Large intestine (tissue), 3 donors: ENCODE measurements around the gene ARHGAP9. TPM values are rescaled to one million over a fixed set of nuclear protein-coding genes. Genes with fewer than 3 reads are reported as not detected.
"Not testable (repeated sequence)": the region's sequence is repeated elsewhere in the genome, so short reads cannot be mapped to it uniquely, and the experiment has no call there.

Source experiments
- DNase-seq, 2 donors: peaks; one replicate each; pipeline versions ENCODE4 v3.0.0 to v3.0.0-alpha.2; 2013
- H3K27ac ChIP-seq: one replicate; pipeline ENCODE4 v1.5.1; 2013; ENCODE audit warnings: low read length
- H3K27me3 ChIP-seq: 2 replicates; pipeline ENCODE4 v1.6.1; 2013; ENCODE audit warnings: low read length; ENCODE audit not compliant: control insufficient read depth, insufficient read depth
- H3K36me3 ChIP-seq: 2 replicates; pipeline ENCODE4 v1.6.1; 2013; ENCODE audit warnings: low read length; ENCODE audit not compliant: control insufficient read depth, insufficient read depth
- H3K4me1 ChIP-seq: one replicate; pipeline ENCODE4 v1.6.1; 2013; ENCODE audit warnings: low read length; ENCODE audit not compliant: control insufficient read depth, insufficient read depth
- H3K4me3 ChIP-seq: one replicate; pipeline ENCODE4 v1.5.1; 2013; ENCODE audit warnings: low read length
- H3K9me3 ChIP-seq: one replicate; pipeline ENCODE4 v1.6.1; 2013; ENCODE audit warnings: mild to moderate bottlenecking, low read depth, low read length, moderate library complexity; ENCODE audit not compliant: control insufficient read depth
- WGBS: methylation state at CpG from one replicate; pipeline ENCODE4 v1.1.5; 2013; ENCODE audit warnings: low lambda C conversion rate; ENCODE audit not compliant: insufficient coverage; 5-methylcytosine and 5-hydroxymethylcytosine counted together
- polyA plus RNA-seq: library from polyadenylated mRNA; unstranded; fragments of 120-200 nt; gene quantifications from one replicate; pipeline ENCODE4 v1.2.1, GENCODE V29; 2013

Gene ARHGAP9
- polyA plus RNA-seq, 1 donor, result 16.1 TPM

- peaks cover 56% of the 10 kb centered on the region for H3K36me3 ChIP-seq
- DNase-seq, result no peak
- peaks cover 19% of the 10 kb centered on the region for H3K4me1 ChIP-seq
- WGBS, result no CpG with 5 or more reads among the region's 11 CpGs
- no peak overlapping the region for H3K4me3 ChIP-seq
- no peak overlapping the region for H3K27ac ChIP-seq
- H3K9me3 ChIP-seq, result no peaks in the 10 kb centered on the region
- no peaks in the 10 kb centered on the region for H3K27me3 ChIP-seq
Observed at GRCh38 chr12:57516617-57517153, 37.0 kb upstream of the ARHGAP9 start.

GRCh38 chr12:57515934-57516541, 36.4 kb upstream of the ARHGAP9 start:
- H3K4me1 ChIP-seq, result peaks cover 13% of the 10 kb centered on the region
- no peaks in the 10 kb centered on the region for H3K9me3 ChIP-seq
- 89% methylated on average over 3 of the region's 11 CpGs for whole genome bisulfite sequencing
- DNase-seq, result no peak
- H3K4me3 ChIP-seq, result no peak overlapping the region
- H3K27me3 ChIP-seq, result no peaks in the 10 kb centered on the region
- no peak overlapping the region for H3K27ac ChIP-seq
- H3K36me3 ChIP-seq, result peaks cover 63% of the 10 kb centered on the region

DNA sequence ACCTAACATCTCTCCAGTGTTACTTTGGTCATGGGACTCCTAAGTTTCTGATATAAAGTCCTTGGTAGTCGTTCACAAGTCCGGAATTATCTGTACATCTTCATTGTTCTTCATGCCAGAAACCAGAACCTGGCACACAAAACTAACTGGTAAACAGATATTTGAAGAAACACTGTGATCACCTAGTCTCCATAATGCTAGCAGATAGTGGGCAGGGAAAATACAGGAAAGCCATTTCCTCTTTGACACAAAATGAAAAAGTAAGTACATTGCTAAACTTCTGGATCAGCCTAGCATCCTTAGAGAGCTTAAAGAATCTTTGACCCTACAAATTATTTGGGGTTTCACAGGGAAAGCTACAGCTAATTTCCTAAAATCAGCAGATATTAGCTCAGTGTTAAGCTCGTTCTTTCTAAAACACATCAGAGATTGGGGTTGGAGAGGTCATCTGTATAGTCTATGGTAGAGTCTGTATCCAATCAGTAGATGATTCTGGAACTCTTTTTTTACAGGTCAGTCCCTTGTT, 35.8 kb upstream of the ARHGAP9 start:
- H3K36me3 ChIP-seq, result peaks cover 68% of the 10 kb centered on the region
- H3K9me3 ChIP-seq, result no peaks in the 10 kb centered on the region
- H3K27ac ChIP-seq, result no peak overlapping the region
- H3K4me1 ChIP-seq, result peaks cover 11% of the 10 kb centered on the region
- WGBS, result no CpG with 5 or more reads among the region's 3 CpGs
- no peak for DNase-seq
- no peaks in the 10 kb centered on the region for H3K27me3 ChIP-seq
- no peak overlapping the region for H3K4me3 ChIP-seq

- Histone ChIP-seq H3K4me3 (no peak overlapping the region), H3K36me3 (peaks cover 73% of the 10 kb centered on the region), H3K4me1 (peaks cover 11% of the 10 kb centered on the region), H3K27ac (no peak overlapping the region), H3K9me3 (no peaks in the 10 kb centered on the region), H3K27me3 (no peaks in the 10 kb centered on the region)
- DNase-seq, result no peak
- no CpG with 5 or more reads among the region's 9 CpGs for whole genome bisulfite sequencing
Observed at GRCh38 chr12:57514720-57515407, 35.2 kb upstream of the ARHGAP9 start.

DNA sequence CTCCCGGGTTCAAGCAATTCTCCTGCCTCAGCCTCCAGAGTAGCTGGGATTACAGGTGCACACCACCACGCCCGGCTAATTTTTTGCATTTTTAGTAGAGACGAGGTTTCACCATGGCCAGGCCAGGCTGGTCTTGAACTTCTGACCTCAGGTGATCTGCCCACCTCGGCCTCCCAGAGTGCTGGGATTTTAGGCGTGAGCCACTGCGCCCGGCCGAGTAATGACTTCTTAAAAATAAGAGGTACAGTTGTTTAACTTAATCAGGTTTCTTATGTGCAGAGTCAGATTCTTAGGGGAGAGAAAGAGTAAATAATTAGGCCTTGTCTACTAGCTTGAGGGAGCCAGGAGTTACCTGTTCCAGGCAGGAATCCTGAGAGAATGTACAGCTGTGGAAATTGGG, 34.6 kb upstream of the ARHGAP9 start:
- not testable (repeated sequence) for H3K27ac ChIP-seq, H3K4me3 ChIP-seq, H3K9me3 ChIP-seq, H3K27me3 ChIP-seq, DNase-seq
- no CpG with 5 or more reads among the region's 9 CpGs for WGBS
- Histone ChIP-seq H3K4me1 (peaks cover 11% of the 10 kb centered on the region), H3K36me3 (peaks cover 76% of the 10 kb centered on the region)

DNA sequence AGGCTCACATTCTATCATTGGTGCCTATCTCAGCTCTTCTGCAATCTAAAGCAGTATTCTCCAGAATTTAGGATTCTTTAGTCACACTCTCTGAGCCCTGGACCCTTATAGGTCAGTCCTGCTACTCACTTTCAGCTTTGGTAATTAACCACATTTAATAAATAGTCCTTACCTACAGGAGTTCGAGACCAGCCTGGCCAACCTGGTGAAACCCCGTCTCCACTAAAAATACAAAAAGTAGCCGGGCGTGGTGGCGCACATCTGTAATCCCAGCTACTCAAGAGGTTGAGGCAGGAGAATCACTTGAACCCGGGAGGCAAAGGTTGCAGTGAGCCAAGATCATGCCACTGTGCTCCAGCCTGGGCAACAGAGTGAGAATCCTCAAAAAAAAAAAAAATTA, 34.0 kb upstream of the ARHGAP9 start:
- 100% methylated on average over 2 of the region's 6 CpGs for WGBS
- not testable (repeated sequence) for H3K27ac ChIP-seq, H3K9me3 ChIP-seq, H3K4me1 ChIP-seq, H3K27me3 ChIP-seq, H3K4me3 ChIP-seq, DNase-seq
- H3K36me3 ChIP-seq, result peaks cover 79% of the 10 kb centered on the region

DNA sequence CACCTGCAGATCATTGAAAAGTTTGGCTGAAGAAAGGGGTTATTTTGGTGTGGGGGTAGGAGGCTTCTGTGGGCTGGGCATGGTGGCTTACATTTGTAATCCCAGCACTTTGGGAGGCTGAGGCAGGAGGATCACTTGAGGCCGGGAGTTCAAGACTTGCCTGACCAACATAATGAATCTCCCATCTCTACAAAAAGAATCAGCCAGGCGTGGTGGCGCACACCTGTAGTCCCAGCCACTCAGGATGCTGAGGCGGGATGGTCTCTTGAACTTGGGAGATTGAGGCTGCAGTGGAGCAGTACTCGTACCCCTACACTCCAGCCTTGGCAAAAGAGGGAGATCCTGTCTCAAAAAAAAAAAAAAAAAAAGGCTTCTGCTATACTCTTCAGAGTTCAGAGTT, 33.6 kb upstream of the ARHGAP9 start:
- peaks cover 5% of the 10 kb centered on the region for H3K4me1 ChIP-seq
- H3K27me3 ChIP-seq, result no peaks in the 10 kb centered on the region
- H3K27ac ChIP-seq, result no peak overlapping the region
- no peak overlapping the region for H3K4me3 ChIP-seq
- no peak for DNase-seq
- peaks cover 79% of the 10 kb centered on the region for H3K36me3 ChIP-seq
- no peaks in the 10 kb centered on the region for H3K9me3 ChIP-seq
- WGBS, result no CpG with 5 or more reads among the region's 5 CpGs

GRCh38 chr12:57512665-57513064, 33.0 kb upstream of the ARHGAP9 start:
- Histone ChIP-seq H3K36me3 (peaks cover 79% of the 10 kb centered on the region), H3K4me3 (no peak overlapping the region), H3K27ac (no peak overlapping the region), H3K4me1 (no peaks in the 10 kb centered on the region), H3K9me3 (no peaks in the 10 kb centered on the region), H3K27me3 (no peaks in the 10 kb centered on the region)
- WGBS, result no CpG with 5 or more reads among the region's 6 CpGs
- DNase-seq, result no peak

GRCh38 chr12:57511588-57512325, 32.1 kb upstream of the ARHGAP9 start:
- WGBS, result no CpG with 5 or more reads among the region's 7 CpGs
- peaks cover 71% of the 10 kb centered on the region for H3K36me3 ChIP-seq

GRCh38 chr12:57511161-57511560, 31.5 kb upstream of the ARHGAP9 start:
- no peak for DNase-seq
- H3K27ac ChIP-seq, result no peak overlapping the region
- peaks cover 68% of the 10 kb centered on the region for H3K36me3 ChIP-seq
- no peaks in the 10 kb centered on the region for H3K27me3 ChIP-seq
- no peaks in the 10 kb centered on the region for H3K4me1 ChIP-seq
- H3K9me3 ChIP-seq, result no peaks in the 10 kb centered on the region
- no peak overlapping the region for H3K4me3 ChIP-seq
- WGBS, result no CpG with 5 or more reads among the region's 4 CpGs

More at GRCh38 chr12:57511588-57512325, 32.1 kb upstream of the ARHGAP9 start:
- Histone ChIP-seq H3K4me3 (no peak overlapping the region), H3K4me1 (no peaks in the 10 kb centered on the region), H3K27me3 (no peaks in the 10 kb centered on the region), H3K27ac (no peak overlapping the region), H3K9me3 (no peaks in the 10 kb centered on the region)
- no peak for DNase-seq
